Glomerular visceral epithelial cell (primary cell): ENCODE data around the gene OVCH2.
"Not testable (repeated sequence)": the region's sequence is repeated elsewhere in the genome, so short reads cannot be mapped to it uniquely, and the experiment has no call there.

Source experiments
- DNase-seq: peaks from one replicate; pipeline ENCODE4 v3.0.0-alpha.2; 2016; ENCODE audit errors: extremely low spot score

OVCH2 gene

DNA sequence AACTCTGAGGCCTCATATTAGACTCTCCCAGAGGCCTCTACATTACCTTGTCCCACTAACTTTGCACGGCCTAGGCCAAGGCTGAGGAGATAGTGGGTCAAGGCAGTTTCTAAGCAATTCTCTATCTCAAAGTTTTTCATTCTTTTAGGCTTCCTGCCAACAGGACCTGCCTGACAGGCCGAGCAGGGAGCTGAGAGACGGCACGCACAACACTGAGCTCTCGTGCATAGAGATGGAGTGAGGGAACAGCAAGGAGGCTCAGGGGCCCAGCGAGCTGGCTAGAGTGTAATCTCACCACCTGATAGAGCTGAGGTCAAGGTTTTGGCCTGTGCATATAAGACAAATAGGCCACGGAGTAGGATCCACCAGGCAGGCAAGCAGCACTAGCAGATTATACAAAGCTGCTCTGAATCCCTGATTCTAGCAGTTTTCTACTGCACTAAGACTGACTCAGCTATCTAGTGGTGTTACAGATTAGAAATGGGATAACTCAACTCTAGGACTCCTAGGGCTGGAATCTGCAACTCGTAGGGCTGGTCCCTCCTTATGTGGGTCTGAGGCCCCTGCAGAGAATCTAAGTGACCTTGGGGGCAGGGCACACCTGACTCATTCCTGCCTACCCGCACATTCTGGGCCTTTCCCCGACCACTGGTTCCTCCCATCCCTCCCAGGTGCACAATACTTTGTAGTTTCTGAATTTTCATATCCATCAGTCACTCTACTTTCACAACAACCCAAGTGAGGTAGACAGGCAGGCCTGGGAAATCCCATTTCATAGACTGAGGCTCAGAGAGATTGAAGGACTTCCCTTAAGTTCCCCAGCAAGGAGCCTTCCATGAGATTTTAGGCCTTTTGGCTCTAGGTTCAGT, 34.7 kb downstream of the OVCH2 start:
- DNase-seq: no peak

DNA sequence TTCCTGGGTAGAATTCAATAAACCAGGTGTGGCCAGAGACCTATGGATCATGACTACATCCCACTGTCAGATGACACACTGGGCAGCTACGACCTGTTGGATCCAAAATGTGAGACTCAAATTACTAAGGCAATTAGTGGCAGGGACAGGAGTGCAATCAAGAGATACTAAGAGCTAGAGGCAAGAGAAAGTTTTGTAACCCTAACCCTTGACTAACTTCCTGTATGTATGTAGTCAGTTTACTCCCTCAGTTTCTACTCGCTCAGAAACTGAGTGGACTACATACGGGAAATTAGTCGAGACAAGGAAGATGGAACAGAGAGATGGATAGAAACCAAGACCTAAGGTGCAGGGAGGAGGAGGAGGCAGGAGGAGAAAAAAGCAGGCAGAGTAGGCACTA, 35.6 kb downstream of the OVCH2 start:
- DNase-seq: no peak

DNA sequence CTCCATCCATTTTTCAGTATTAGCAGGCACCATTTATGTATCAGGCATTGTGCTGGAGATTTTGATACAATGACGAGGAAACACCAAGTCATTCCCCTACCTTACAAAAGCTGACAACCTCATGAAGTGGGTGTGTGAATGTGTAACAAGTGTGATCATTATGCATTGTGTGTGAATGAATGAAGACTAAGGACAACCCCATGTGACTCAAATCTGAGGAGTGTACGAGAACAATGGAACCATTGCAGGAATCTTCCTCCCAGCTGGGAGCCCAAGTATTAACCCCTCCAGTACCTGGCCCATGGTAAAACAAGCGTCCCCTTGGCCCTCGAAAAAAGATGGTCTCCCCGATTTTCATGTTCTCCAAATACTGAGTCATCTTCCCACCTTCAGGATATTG, 37.4 kb downstream of the OVCH2 start:
- DNase-seq: no peak

DNA sequence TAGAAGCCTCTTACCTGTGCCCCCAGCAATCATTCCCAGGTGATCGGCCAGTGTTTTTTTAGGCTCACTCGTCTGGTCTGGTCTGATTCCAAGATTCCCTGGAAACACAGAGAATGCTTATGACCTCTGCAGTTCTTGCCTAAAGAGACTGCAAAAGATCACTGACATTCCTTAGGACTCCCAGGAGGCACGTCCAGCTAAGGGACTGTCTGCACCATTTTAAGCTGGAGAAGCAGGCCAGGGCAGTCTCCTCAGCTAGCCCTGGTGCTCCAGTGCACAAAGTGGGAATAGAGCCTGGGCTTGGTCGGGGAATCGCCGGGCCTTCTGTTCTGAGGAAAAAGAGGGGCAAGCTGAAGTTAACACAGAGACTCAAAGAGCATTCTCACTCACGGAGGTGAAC, 37.8 kb downstream of the OVCH2 start:
- no peak for DNase-seq

DNA sequence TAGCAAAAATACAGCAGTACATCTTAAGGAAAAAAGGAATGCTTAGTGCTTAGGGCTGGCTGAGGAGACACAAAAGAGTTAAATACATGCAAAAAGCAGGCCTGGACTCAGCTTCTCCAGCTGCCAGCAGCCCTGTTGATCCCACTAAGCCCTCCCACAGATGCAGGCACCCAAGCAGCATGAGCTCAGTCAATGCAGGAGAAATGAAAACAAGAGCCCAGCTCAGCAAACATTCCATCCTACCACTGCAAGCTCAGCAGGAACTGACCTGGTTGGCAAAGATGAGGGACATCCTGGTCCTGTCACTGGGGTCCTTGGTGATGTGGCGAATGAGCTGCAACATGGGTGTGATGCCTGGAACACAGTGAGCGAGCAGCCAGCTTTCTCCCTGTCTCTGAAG, 38.8 kb downstream of the OVCH2 start:
- DNase-seq: no peak

DNA sequence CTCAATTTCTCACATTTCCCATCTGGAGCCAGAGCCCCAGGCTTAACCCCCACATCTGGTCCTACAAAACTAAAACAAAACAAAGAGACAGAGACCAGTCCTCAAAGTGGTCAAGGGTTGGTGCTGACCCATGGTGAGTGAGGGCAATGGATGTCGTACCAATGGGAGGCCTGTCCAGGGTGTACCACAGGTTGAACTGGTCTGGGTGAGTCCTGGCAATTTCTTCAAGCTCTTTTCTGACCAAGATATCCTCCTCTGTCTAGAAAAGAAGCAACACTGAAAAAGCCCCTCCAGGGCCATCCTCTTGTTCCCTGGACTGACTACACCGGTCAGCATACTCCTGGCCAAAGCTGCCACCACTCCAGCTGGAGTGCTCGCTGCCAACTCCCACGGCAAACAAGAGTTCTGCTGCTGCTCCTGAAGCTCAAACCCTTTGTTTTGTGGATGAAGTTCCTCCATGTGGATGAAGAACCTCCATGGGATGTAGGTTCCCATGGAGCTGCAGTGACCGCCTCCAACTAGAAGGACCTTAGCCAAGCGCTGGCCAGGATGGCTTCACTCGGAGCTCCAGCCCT, 39.9 kb downstream of the OVCH2 start:
- no peak for DNase-seq

DNA sequence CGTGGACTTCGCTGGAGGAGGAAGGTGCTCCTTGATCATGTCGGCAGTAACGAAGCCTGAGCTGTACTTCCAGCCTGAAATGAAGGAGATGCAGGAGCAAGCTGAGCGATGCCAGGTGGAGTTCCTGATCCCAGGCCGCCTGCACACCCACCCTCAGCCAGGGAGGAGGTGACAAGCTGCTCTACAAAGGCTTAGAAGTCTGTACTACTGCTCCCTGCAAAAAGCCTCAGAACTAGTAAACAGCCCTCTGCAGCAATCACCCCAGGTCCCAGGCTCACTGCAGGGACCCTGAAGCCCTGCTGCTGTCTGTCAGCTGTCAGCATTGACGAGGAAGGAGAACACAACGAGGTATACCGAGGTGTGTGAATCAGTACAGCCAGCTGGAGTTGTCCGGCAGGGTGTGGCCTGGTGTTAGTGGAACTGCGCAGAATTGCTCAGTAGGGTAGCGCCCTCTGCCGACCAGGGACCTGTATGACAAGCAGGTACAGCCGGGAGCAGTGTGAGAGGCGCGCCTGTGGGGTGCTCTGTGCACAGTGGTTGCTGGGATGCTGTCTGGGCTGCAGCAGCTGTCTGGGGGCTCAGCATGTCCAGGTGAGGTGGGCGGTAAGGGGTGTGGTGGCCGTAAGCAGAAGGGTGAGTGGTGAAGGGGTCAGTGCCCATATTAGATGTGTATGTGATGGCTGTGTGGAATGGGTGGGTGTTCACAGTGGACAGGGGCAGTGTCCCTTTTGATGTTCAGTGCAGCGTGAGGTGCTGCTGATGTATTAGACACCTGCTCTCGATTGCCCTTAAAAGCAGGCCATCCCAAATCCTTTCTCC, 40.6 kb downstream of the OVCH2 start:
- DNase-seq: peak; percentile 56

DNA sequence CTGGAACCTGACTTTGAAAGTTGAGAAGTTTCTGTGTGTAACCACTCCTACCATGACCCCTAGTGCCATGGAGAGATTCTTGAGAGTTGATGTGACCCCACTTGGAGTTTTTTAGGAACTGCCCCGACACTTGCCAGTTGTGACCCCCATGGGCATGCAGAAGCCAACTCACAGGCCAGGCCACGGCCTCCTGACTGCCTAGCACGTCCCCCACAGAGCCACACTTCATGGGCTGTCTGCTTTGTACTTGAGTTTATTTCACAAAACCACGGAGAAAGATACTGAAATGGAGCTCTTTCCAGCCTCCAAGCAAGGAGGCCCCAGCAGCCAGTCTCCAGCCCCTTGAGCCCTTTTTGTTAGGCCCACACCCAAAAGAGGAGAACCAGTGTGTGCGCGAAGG, 41.4 kb downstream of the OVCH2 start:
- no peak for DNase-seq

DNA sequence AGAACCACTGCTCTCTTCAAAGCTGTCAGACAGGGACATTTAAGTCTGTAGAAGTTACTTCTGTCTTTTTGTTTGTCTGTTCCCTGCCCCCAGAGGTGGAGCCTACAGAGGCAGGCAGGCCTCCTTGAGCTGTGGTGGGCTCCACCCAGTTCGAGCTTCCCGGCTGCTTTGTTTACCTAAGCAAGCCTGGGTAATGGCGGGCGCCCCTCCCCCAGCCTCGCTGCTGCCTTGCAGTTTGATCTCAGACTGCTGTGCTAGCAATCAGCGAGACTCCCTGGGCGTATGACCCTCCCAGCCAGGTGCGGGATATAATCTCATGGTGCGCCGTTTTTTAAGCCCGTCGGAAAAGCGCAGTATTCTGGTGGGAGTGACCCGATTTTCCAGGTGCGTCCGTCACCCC, 42.7 kb downstream of the OVCH2 start:
- DNase-seq: not testable (repeated sequence)

DNA sequence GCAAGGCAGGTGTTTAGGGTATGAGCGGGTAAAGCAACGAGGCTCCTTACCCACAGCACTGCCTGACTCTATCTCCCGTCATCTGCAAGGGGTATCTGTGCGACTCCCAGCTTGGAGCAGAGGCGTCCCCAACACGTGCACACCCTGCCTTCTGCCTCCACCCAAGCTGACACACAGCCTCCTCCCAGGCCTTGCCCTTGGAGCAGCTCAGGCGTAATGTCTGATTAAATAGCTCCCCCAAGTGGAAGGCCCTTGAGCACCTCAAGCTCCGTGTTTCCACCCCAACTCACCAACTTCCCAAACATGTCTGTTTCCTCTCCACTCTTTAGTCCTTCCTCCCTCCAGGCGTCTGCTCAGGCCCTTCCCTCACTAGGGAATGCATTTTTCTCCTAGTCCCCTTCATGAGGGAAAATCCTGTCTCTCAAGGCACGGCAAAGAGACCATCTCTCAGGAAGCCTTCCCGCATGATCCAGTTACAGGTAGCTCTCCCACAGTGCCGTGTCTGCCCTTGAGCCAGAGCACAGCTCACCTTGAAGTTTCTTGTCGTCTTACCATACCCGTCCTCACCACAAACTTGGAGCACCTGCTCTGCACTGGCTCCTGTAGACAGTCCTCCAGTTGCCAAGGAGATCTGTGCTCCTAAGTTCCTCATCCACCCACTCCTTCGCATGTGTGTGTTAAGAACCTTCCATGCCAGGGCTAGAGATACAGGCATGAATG, 48.8 kb downstream of the OVCH2 start:
- peak; percentile 5 for DNase-seq

DNA sequence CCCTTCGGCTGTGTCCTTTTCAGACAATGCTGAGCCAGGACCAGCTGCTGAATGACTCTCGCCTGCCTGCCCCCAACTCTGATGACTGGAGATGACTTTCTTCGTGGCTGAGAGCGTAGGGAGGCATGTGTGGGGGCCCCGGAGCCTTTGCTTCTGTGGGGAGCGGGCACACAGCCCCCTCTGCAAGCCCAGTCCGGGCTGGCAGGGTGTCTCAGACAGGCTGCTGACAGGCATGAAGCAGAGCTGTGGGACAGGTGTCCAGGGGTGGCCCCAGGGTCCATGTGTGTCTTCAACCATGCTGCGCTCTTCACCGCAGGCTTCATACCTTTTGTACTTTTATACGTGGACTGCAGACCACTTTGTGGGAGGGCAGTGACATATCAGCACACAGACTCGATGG, 49.6 kb downstream of the OVCH2 start:
- no peak for DNase-seq

DNA sequence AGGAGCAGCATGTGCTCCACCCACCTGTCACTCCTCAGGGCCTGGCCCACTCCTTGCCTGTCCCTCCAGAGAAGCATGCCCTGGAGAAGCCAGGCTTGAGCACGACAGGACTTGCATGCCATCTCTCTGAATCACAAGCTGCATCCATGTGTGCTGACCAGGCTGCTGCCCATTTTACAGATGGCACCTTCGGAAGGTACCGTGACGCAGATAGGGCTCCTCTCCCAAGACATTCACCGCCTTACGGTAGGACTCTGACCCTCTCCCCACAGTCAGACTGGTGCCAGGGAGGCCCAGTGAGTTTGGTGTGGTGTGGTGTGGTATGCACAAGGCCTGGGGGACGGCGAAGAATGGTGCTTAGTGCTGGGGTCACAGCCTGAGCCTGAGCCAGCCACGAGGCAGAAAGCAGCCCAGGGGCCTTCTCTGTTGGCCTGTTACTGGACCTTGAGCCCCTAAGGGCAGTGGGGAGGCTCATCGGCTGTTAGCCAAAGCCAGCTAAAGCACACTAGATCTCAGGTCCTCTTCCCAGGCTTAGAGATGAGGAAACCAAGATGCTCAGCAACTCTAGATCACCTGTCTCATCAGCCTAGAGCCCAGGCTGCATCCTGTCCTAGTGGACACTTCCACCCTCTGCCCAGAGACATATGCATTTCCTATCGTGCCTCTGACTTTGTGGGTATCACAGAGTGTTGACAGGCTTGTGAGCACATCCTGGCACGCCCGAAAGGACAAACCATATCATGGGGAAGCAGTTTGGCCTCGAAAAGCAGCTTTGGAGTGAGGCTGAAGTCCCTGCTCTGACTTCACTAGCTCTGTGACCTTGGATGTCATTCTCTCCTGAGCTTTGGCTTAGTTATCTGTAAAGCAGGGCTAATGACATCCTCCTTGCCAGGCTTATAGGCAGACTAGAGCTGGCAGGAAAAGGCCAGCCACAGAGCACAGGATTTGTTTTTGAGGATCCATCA, 50.7 kb downstream of the OVCH2 start:
- no peak for DNase-seq

DNA sequence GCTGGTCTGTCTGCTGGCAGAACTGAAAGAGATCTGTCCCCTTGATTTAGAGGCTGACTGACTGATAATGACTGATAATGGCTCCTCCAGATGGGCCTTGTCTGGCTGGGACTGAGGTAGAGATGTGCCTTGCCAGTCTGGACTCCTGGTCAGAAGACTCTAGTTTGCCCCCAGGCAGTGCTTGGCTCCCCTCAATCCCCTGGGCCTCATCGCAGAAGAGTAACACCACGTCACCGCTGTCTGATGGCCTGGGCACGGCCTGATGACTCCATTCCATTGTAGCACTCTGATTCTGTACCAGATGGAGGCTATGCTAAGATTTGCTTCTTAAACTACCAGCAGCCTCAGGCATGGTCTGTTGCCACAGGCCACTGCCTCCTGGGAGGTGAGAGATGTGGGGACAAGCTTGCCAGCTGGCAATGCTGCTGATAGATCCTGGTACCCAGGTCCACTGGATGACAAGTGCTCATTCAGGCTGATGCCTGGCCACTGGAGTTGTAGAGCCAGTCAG, 52.0 kb downstream of the OVCH2 start:
- DNase-seq: no peak

DNA sequence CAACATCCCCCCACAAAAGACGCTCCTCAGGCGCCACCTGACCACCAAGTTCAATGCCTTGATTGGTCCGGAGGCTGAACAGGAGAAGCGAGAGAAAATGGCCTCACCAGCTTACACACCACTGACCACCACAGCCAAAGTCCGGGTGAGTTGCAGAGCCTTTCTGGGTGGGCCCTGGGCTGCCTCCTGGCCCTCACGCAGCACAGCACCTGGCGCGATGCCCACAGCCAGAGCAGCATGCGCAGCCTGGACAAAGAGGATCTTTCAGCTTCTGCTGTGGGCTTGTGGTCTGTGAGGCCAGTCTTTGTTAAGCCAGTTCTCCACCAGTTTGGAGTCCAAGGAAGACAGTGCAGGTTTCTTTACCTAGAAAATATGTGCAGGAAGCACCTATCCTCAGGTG, 54.6 kb downstream of the OVCH2 start:
- DNase-seq: no peak

DNA sequence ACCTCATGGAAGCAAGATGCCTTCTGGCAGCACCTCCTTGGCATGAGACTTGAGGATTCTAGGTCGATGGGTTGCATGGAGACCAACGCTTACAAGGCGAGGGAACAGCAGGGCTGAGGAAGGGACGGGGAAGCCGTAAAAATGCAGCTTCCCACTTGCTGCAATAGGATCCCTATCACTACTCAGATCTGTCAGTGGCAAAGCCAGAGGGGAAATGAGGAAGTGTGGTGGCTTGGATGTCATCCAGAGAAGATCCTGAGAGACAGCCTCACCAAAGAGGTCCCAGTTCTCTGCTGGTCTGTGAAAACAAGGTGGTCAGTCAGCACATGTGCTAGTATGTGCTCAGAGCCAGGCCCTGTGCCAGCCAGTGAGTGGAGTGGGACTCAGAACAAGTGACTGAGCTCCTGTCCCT, 55.1 kb downstream of the OVCH2 start:
- DNase-seq: no peak

DNA sequence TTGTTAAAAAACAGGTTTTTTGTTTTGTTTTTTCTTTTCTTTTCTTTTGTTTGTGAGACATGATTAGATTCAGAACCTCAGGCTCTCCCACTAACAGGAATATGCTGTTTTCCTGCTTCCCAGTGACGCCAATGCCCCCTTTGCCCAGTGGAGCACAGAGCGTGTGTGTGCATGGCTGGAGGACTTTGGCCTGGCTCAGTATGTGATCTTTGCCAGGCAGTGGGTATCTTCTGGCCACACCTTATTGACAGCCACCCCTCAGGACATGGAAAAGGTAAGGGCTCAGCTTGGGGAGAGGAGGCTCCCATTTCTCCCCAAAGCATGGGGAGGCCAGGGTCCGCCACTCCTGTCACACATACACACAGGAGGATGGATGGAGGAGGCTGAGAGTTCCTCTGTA, 58.0 kb downstream of the OVCH2 start:
- no peak for DNase-seq

DNA sequence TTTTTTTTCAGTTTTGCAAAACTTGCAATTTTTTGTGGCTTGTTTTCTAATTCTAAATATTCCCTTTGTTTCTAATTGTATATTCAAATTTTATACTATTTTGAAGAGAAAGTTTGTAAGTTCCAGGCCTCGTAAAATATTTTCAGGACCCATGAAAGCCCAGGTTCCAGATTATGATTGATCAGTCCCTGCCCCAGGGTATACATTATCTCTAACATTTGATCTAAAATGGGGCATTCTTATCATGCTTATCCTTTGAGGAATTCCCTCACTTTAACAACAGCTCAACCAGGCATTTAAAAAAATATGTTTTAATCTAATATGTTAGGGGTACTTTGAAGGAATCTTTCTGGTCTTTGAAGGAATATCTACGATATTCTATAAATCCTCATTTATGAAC, 59.4 kb downstream of the OVCH2 start:
- no peak for DNase-seq

DNA sequence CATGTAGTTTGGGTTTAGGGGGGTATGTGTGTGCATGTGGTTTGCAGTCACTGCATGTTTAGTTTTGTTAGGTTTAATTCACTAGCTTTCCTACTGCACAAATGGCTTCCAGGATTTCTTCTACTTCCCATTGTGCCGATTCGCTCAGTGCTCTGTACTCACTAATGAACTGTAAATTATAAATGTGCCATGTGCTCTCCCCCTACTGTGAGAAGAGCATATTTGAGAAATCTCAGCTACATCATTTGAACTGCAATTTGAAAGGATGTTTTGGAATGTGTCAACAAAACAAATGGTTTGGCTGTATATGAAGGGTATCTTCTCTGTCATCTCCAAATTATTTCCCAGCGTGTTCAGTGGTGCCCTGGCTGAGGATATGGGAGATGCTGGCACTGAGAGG, 61.1 kb downstream of the OVCH2 start:
- no peak for DNase-seq

DNA sequence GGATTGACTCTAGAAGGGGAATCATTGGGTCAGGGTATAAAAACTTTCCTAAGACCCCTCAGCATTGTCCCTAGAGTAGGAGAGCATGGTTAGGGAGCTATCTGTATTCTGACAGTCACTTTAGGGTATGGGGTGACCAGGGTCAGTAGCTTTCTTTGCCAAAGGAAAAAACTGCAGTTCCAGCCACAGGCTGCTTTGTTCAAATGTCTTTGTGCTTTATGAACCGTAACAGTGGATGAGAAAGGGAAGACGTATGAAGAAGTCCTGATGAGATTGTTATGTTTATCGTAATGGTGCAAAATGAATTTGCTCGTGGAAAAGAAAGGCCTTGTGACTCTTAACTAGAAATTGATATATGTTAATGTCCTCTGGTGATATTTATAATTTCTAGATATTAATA, 63.0 kb downstream of the OVCH2 start:
- no peak for DNase-seq

DNA sequence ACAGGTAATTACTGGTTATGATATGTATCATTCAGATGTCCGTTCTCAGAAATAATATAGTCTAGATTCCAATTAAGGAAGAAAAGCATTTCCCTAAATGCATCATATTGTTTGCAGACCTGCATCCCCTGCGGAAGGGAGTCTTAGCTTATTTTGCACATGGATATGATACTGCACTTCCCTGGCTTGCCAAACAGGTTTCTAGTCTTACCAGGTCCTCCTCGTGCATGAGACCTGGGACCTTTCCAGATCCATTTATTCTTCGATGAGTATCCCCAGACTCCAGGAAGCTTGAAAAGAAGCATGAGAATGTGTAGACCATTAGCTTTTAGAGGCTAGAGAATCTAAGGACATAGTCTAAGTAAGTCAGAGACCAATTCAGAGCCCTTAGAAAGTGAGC, 63.5 kb downstream of the OVCH2 start:
- DNase-seq: no peak

DNA sequence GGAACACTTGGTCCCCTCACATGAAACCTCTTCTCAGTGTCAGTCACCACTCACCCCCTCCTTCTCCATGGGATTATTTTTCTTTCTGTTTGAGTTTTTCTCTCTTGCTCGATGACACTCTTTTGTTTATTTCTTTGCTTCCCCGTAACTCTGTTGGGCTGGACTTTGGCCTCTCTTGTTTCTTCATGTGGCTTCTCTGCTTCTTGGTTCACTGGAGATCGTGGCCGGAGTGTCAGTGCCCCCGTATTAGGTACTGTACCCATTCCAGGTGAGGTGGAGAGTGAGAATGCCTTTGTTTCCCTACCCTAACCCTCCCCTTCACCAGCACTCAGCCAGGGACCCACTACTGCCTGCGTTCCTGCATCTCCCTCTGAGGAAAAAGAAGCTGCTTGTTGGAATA, 65.5 kb downstream of the OVCH2 start:
- no peak for DNase-seq
